ENCODE measurements around the gene PLEKHB1. TPM values are rescaled to one million over a fixed set of nuclear protein-coding genes. Genes with fewer than 3 reads are reported as not detected.

PLEKHB1 gene
- total RNA-seq, 1 experiment from 2014 or later, result 37.1 TPM

DNA sequence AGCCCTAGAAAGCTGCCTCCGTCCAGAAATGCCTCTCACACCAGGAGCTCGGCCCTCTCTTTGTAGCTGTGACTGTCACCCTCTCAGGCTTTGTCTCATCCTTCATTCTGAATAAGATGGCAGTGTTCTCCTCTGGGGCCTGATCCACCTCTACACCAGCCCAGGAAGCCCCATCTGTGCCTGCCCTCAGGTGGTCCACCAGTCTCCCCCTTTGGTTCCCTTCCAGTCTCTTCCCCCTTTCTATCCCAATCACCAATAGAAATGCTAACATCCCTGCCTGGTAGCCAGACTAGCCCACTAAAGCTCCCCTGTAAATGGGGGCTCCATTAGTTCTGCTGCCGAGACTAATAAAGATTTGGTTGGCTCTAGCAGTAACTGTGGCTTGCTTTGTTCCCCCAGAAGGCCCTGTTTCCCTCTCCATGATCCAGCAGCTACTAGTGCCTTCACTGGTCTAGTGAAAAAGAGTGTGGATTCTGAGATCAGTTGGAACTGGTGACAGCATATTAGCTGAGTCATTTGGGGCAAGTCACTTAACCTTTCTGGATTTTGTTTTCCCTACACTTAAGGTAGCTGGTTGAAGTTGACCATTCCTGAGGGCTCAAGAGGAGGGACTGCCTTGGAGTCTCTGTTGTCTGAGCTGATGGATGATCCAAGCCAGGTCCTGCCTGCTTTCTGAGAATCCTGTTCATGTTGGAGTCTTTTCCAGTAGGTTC is 16.2 kb downstream of the PLEKHB1 start:
- WGBS (ENCODE audit: extremely low coverage, insufficient read length, low lambda C conversion rate), result no CpG with 5 or more reads among the region's 3 CpGs
- Mint-ChIP-seq H3K27ac (no peak overlapping the region; a peak in 1 of 7 replicates), H3K36me3 (ENCODE audit: insufficient read depth in 1 of 3, low read depth in 3 of 3) (peaks cover 0 to 7% (median 2%) of the 10 kb centered on the region in 3 experiments; a peak in 3 of 7 replicates), H3K4me1 (peaks cover 16 to 18% of the 10 kb centered on the region in 2 experiments), H3K4me3 (0 out of 5 replicates have a peak overlapping the region, but pooled peaks of 1 of the 2 experiments have one; percentile 48), H3K27me3 (ENCODE audit: low read depth) (peaks cover 20% of the 10 kb centered on the region), H3K9me3 (no peaks in the 10 kb centered on the region; a peak in 1 of 5 replicates)
- no peak overlapping the region for H3K56ac ChIP-seq (ENCODE audit: insufficient read length, low read depth, low read length)
- no peaks in the 10 kb centered on the region; the same call in 1 of the 2 replicates for H3K4me1 ChIP-seq (ENCODE audit: insufficient read depth, low read length)
- peaks cover 6% of the 10 kb centered on the region for H3K23me2 ChIP-seq (ENCODE audit: insufficient read length, low read depth, low read length, poor library complexity, severe bottlenecking)
- no peak overlapping the region for H2AK5ac ChIP-seq (ENCODE audit: insufficient read length, low read length)
- no peak overlapping the region for H3K14ac ChIP-seq (ENCODE audit: insufficient read depth, low read length)
- DNase-seq, result no peak
- H3K27ac ChIP-seq (ENCODE audit: insufficient read length, low read depth, low read length), result no peak overlapping the region
- H3K27me3 ChIP-seq (ENCODE audit: insufficient read depth, low read length), result peaks cover 3% of the 10 kb centered on the region; the same call in 1 of the 2 replicates
- H3K18ac ChIP-seq (ENCODE audit: insufficient read length, low read depth, low read length), result no peak overlapping the region
- TF ChIP-seq, protein P1, sequence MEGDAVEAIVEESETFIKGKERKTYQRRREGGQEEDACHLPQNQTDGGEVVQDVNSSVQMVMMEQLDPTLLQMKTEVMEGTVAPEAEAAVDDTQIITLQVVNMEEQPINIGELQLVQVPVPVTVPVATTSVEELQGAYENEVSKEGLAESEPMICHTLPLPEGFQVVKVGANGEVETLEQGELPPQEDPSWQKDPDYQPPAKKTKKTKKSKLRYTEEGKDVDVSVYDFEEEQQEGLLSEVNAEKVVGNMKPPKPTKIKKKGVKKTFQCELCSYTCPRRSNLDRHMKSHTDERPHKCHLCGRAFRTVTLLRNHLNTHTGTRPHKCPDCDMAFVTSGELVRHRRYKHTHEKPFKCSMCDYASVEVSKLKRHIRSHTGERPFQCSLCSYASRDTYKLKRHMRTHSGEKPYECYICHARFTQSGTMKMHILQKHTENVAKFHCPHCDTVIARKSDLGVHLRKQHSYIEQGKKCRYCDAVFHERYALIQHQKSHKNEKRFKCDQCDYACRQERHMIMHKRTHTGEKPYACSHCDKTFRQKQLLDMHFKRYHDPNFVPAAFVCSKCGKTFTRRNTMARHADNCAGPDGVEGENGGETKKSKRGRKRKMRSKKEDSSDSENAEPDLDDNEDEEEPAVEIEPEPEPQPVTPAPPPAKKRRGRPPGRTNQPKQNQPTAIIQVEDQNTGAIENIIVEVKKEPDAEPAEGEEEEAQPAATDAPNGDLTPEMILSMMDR (conservative IDR thresholded peaks at IDR 0.05), result no peak
- no peak overlapping the region for H3K4ac ChIP-seq (ENCODE audit: low read depth, low read length)
- no peak overlapping the region for H2BK12ac ChIP-seq (ENCODE audit: insufficient read length, low read depth, low read length)
- no peaks in the 10 kb centered on the region for H3K79me2 ChIP-seq (ENCODE audit: insufficient read depth, low read length)
- H3K9me3 ChIP-seq (ENCODE audit: control insufficient read depth, low read depth, low read length), result no peaks in the 10 kb centered on the region
- H4K8ac ChIP-seq (replicated peaks; ENCODE audit: insufficient read length, low read depth, low read length), result no peak overlapping the region
- no peak overlapping the region for H3K9ac ChIP-seq (ENCODE audit: extremely low read depth, insufficient read length, low read length)
- no peak overlapping the region for H3K23ac ChIP-seq (ENCODE audit: insufficient read length, low read depth, low read length)
- no peak overlapping the region for H4K91ac ChIP-seq (ENCODE audit: insufficient read length, low read depth, low read length)
- no peak overlapping the region for H2BK120ac ChIP-seq (ENCODE audit: low read depth, low read length, poor library complexity, severe bottlenecking)
- no peak overlapping the region for H2BK5ac ChIP-seq (ENCODE audit: insufficient read length, low read length)
- H2AFZ ChIP-seq (ENCODE audit: low read length), result no peak overlapping the region
- no peaks in the 10 kb centered on the region for H4K20me1 ChIP-seq (ENCODE audit: control insufficient read depth, insufficient read depth, insufficient read length)
- H2BK20ac ChIP-seq (ENCODE audit: low read depth, low read length, poor library complexity, severe bottlenecking), result no peak overlapping the region
- no peak overlapping the region for H4K5ac ChIP-seq (ENCODE audit: insufficient read length, low read depth, low read length)
- no peaks in the 10 kb centered on the region for H3K79me1 ChIP-seq (ENCODE audit: insufficient read depth, low read depth, low read length, poor library complexity, severe bottlenecking)
- H3T11ph ChIP-seq (ENCODE audit: low read length), result no peak overlapping the region
- no peak overlapping the region for H3K4me2 ChIP-seq (ENCODE audit: insufficient read depth, insufficient read length, low read length)
- H2BK15ac ChIP-seq (ENCODE audit: low read depth, low read length), result no peak overlapping the region

Data from H9 (cell line).